NCI-H146 (cell line): Measurements from ENCODE around the gene GRWD1.

Experiments used
- DNase-seq: peaks from one replicate; lab custom pipeline; 2025; lab: John Stamatoyannopoulos, UW

GRWD1 gene

DNA sequence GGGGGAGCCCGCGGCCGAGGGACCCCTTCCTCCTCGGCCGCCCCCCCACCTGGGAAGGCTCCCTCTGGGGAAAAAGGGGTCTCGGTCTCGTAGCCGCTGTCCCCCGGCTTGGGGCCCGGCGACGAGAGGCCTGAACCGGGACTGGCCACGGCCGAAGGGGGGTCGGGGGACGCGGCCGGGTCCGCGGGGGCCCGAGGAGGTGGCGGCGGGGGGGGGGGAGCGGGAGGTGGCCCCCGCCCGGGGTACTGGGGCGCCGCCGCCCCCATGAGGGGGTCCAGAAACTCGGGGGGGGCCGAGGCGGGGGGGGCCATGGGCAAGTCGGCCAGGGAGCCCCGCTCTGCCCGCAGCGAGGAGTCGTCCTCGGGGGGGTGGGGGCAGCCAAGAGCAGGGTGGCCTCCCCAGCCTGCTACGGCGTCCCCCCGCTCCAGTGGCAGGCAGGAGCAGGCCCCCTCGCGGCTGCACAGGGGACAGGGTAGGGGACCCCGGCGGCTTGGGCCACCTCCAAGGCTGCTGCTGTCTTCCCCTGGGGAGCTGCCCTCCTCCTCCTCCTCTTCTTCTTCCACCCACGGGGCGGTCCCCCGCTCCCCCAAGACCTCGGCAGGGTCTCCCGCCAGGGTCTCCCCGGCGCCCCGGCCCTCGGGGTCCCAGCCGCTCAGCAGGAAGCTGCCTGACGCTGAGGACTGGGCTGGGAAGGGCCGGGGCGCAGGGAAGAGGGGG, 53.0 kb downstream of the GRWD1 start:
- no peak for DNase-seq

DNA sequence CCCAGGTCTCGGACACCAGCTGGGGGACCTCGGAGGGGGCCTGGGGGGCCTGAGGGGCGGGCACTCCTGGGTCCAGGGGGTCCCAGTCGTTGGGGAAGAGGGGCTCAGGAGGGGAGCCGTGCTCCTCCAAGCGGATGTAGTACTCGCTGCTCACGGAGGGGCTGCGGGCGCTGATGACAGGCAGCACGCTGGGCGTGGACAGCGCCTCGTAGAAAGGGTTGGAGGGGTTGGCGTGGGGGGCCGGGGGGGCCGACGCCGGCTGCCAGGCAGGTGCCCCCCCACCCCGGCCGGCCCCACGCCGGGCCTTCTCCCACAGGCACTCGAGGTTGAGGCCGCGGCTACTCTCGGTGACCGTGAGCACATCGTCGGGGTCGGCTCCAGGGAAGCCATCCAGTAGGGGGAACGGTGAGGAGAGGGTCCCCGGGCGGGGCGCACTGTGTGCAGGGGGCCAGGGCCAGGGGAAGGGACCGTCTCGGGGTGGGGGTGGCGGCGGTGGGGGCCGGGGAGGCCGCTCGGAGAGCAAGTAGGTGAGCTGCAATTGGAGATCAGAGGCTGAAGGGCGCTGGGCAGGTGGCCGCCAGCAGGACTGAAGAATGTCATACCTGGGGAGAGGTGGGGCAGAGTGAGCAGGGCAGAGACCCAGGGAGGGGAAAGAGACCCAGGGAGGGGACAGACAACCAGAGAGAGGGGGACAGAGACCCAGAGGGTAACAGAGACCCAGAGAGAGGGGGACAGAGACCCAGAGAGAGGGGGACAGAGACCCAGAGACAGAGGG, 53.7 kb downstream of the GRWD1 start:
- no peak for DNase-seq

DNA sequence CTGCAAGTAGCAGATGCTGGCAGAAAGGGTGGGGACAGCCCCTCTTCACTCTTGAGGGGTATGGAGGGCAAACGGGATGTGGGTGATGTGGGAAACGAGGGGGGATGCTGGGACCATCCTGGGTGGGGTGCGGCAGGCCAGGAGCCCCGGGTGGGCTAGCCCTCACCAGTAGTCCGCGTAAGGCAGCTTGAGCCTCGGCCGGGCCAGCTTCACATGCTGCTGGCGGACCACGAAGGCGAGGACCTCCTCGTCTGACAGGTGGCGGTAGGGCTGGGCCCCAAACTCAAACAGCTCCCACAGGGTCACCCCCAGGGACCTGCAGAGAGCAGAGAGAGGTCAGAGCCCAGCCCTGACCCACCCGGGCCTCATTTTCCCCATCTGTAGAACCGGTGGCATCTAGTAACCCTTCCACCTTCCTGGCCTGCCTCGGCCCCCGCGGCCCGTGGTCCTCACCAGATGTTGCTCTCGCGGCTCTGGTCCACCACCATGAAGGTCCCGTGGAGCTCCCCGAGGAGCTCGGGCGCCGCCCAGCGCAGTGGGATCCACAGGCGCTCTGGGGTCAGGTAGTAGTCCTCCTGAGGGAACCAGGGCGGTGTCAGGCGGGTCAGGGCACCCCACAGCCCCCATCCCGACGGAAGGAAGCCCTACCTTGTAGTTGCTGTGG, 55.2 kb downstream of the GRWD1 start:
- no peak for DNase-seq

DNA sequence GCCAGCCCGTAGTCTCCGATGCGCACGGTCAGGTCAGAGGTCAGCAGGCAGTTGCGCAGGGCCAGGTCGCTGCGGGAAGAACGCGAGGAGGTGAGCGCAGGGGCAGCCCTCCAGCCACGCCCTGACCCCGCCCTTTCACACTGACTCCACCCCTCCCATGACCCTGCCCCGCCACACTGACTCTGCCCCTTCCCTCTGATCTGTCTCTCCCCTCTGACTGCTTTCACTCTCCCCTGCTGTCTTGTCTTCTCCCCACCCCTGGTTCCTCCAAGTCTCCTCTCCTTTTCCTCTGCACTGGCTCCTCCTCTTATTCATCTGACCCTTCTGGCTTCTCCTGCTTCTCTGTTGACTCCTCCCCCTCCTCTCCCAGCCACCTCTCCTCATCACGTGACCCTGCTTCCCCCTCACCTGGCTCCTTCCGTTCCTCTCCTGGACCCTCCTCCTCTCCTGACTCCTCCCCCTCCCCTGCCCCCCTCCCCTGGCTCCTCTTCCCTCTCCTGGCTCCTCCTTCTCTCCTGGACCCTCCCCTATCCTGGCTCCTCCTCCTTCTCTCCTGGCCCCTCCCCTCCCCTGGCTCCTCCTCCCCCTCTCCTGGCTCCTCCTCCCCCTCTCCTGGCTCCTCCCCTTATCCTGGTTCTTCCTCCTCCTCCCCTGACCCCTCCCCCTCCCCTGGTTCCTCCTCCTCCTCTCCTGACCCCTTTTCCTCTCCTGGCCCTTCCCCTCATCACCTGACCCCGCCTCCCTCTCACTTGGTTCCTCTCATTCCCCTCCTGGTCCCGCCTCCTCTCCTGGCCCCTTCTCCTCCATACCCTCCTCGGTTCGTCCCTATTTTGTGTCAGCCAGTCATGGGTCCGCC, 55.9 kb downstream of the GRWD1 start:
- DNase-seq: peak; percentile 98

DNA sequence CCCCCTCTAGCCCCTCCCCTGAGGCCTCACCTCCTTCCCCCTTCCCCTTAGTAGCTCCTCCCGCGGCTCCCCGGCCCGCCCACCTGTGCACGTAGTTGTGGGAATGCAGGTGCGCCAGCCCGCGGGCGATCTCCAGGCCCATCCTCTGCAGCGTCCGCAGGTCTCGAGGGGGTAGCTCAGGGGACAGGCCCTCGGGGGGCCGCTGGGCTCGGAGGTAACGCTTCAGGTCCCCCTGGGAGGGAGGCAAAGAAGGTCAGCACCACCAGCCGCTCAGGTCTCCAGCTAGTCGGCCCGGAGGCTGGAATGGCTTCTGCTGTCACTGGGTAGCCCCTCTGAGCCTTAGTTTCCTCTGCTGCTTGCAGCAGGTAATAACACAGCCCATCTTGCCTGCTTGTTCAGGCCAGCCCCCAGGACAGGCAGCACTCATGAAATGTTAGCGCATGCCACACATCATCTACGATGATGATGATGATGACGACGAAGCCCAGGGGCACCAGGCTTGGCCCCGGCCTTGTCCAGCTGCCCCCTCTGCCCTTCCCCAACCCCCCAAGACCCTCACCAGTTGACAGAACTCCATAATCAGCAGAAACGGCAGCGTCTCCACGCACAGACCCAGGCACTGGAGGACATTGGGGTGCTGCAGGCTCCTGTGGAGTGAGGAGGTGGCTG, 56.7 kb downstream of the GRWD1 start:
- DNase-seq: no peak

DNA sequence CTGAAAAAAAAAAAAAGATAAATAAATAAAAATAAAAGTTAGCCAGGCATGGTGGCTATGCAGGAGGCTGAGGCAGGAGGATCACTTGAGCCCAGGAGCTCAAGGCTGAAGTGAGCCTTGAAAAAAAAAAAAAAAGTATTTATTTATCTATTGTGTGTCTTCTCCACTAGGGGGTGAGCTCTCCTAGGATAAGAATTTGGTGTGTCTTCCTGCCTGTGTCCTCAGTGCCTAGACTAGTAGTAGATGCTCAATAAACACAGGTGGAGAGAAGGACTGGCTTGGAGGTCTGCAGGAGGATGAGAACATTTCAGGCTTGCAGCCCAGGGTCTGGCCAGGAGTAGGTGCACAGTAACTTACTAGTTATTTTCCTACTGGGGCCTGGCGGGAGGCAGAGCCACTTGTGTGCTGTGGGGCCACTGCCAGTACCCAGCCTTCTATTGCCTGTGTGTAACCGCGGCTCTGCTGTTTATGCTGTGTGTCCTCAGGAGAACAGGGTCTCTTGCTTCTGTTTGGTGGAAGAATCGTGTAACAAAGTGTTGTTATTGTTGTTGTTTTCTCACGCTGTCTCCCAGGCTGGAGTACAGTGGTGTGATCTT, 60.5 kb downstream of the GRWD1 start:
- DNase-seq: peak; percentile 45
